OCI-LY1 (cell line): ENCODE measurements around the gene MCTP2.

Experiments
- H2AFZ ChIP-seq: fragments of 200-600 bp; sonication (generic), shearing (Covaris generic); 2 replicates; pipeline ENCODE4 v1.6.0; 2014; ENCODE audit warnings: antibody characterized with exemption, mild to moderate bottlenecking, low read length
- H3F3A ChIP-seq: fragments of 200-600 bp; sonication (generic), shearing (Covaris generic); 2 replicates; pipeline ENCODE4 v1.6.0; 2014; ENCODE audit warnings: mild to moderate bottlenecking, antibody characterized with exemption, low read length, moderate library complexity; ENCODE audit not compliant: insufficient read depth
- H3K27ac ChIP-seq: fragments of 200-600 bp; sonication (generic); 2 replicates; pipeline ENCODE4 v1.5.1; 2014; ENCODE audit warnings: low read length, mixed run types, mild to moderate bottlenecking, low read depth; ENCODE audit not compliant: poor library complexity, severe bottlenecking
- H3K27me3 ChIP-seq: fragments of 200-600 bp; sonication (generic); 2 replicates; pipeline ENCODE4 v1.6.0; 2014; ENCODE audit warnings: antibody characterized with exemption, mild to moderate bottlenecking, low read length, moderate library complexity; ENCODE audit not compliant: insufficient read depth
- H3K36me3 ChIP-seq: fragments of 200-600 bp; sonication (generic); 2 replicates; pipeline ENCODE4 v1.6.1; 2014; ENCODE audit warnings: mild to moderate bottlenecking, antibody characterized with exemption, low read length, moderate library complexity, mixed read lengths; ENCODE audit not compliant: insufficient read depth
- H3K4me1 ChIP-seq: fragments of 200-600 bp; sonication (generic); 2 replicates; pipeline ENCODE4 v1.5.1; 2014; ENCODE audit warnings: mild to moderate bottlenecking, low read length, moderate library complexity; ENCODE audit not compliant: insufficient read depth, severe bottlenecking
- H3K4me2 ChIP-seq: fragments of 200-600 bp; sonication (generic), shearing (Covaris generic); 2 replicates; pipeline ENCODE4 v1.6.1; 2014; ENCODE audit warnings: low read length
- H3K4me3 ChIP-seq: fragments of 200-600 bp; sonication (generic); 2 replicates; pipeline ENCODE4 v1.5.1; 2014; ENCODE audit warnings: low read length, low read depth, mild to moderate bottlenecking, mixed read lengths; ENCODE audit not compliant: poor library complexity, severe bottlenecking
- H3K79me2 ChIP-seq: fragments of 200-600 bp; shearing (Covaris generic); 2 replicates; pipeline ENCODE4 v1.6.1; 2016; ENCODE audit warnings: mixed run types, low read length, mixed read lengths; ENCODE audit not compliant: insufficient read depth
- H3K9ac ChIP-seq: fragments of 200-600 bp; sonication (generic), shearing (Covaris generic); 2 replicates; pipeline ENCODE4 v1.6.1; 2014; ENCODE audit warnings: mild to moderate bottlenecking, low read length, mixed read lengths
- H3K9me2 ChIP-seq: fragments of 200-600 bp; sonication (generic), shearing (Covaris generic); 2 replicates; pipeline ENCODE4 v1.6.1; 2014; ENCODE audit warnings: low read depth, mild to moderate bottlenecking, low read length, mixed read lengths
- H3K9me3 ChIP-seq: fragments of 200-600 bp; shearing (Covaris generic); 2 replicates; pipeline ENCODE4 v1.6.1; 2014; ENCODE audit warnings: low read length, mixed read lengths
- H4K20me1 ChIP-seq: fragments of 200-600 bp; sonication (generic), shearing (Covaris generic); 2 replicates; pipeline ENCODE4 v1.6.0; 2016; ENCODE audit warnings: mild to moderate bottlenecking, low read length; ENCODE audit not compliant: insufficient read depth
- EZH2 ChIP-seq: fragments of 200-600 bp; sonication (generic), shearing (Covaris generic); IDR thresholded peaks from 2 replicates; pipeline ENCODE4 v1.8.0; 2017; ENCODE audit warnings: borderline replicate concordance, mixed run types, mild to moderate bottlenecking, antibody characterized with exemption, low read length, moderate library complexity, mixed read lengths
- TF ChIP-seq, protein P1 (sequence below): fragments of 200-600 bp; sonication (generic), shearing (Covaris generic); IDR thresholded peaks from 2 replicates; pipeline ENCODE4 v1.5.1; 2017; ENCODE audit warnings: mild to moderate bottlenecking, antibody characterized with exemption, low read length, moderate library complexity, mixed read lengths

Gene MCTP2

DNA sequence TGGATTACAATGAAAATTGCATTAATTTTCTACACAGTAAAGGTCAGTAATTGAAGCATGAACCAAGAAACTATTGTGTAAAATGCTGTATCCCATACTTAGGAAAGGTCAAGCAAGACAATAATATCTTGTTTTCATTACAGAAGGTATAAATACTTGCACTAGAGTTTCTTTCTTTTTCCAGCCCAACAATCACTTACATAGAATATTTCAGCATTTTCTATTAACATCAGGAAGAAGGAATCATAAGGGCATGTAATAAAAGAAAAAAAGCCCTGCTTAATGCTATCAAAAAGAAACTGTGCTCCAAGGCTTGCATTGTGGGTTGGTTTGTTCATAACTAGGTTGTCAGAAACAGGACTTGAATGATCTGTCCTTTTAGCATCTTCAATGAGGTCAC, 215.1 kb downstream of the MCTP2 start:
- Histone ChIP-seq H3K9me3 (no peaks in the 10 kb centered on the region), H3K79me2 (no peaks in the 10 kb centered on the region), H2AFZ (no peak overlapping the region), H3K27me3 (no peaks in the 10 kb centered on the region), H3F3A (no peaks in the 10 kb centered on the region), H3K36me3 (peaks cover 18% of the 10 kb centered on the region; the same call in 1 of the 2 replicates), H3K4me3 (no peak overlapping the region), H3K9ac (no peak overlapping the region), H3K4me2 (no peak overlapping the region), H3K27ac (no peak overlapping the region), H4K20me1 (no peaks in the 10 kb centered on the region), H3K9me2 (no peaks in the 10 kb centered on the region), H3K4me1 (no peaks in the 10 kb centered on the region)
- TF ChIP-seq, protein P1, sequence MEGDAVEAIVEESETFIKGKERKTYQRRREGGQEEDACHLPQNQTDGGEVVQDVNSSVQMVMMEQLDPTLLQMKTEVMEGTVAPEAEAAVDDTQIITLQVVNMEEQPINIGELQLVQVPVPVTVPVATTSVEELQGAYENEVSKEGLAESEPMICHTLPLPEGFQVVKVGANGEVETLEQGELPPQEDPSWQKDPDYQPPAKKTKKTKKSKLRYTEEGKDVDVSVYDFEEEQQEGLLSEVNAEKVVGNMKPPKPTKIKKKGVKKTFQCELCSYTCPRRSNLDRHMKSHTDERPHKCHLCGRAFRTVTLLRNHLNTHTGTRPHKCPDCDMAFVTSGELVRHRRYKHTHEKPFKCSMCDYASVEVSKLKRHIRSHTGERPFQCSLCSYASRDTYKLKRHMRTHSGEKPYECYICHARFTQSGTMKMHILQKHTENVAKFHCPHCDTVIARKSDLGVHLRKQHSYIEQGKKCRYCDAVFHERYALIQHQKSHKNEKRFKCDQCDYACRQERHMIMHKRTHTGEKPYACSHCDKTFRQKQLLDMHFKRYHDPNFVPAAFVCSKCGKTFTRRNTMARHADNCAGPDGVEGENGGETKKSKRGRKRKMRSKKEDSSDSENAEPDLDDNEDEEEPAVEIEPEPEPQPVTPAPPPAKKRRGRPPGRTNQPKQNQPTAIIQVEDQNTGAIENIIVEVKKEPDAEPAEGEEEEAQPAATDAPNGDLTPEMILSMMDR = no peak
- TF ChIP-seq EZH2 = no peak

DNA sequence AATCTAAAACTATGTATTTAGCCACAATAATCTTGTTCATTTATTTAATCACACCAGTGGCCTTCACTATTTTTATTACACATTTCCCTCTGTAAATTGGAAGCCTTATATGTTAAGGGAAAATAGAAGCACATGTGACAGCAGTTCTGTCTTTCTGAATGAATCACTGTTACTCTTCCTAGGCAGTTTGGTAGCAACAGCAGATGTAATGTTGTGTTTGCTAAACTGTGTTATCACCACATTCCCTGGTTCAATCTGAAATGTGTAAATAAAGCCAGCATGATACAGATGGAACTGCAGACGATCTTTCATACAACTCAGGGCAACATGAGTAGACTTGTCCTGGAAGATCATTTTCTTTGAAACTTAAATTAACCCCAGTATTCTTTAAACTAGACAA, 220.1 kb downstream of the MCTP2 start:
- no peaks in the 10 kb centered on the region; the same call in 1 of the 2 replicates for H3K36me3 ChIP-seq
- H4K20me1 ChIP-seq = no peaks in the 10 kb centered on the region
- no peak overlapping the region for H3K4me3 ChIP-seq
- no peaks in the 10 kb centered on the region for H3K79me2 ChIP-seq
- no peak for TF ChIP-seq EZH2
- TF ChIP-seq, protein P1 = no peak
- no peaks in the 10 kb centered on the region for H3K9me3 ChIP-seq
- no peak overlapping the region for H2AFZ ChIP-seq
- no peaks in the 10 kb centered on the region for H3K27me3 ChIP-seq
- no peaks in the 10 kb centered on the region for H3K4me1 ChIP-seq
- no peak overlapping the region for H3K9ac ChIP-seq
- H3K4me2 ChIP-seq = no peak overlapping the region
- H3K9me2 ChIP-seq = no peaks in the 10 kb centered on the region
- H3F3A ChIP-seq = no peaks in the 10 kb centered on the region
- H3K27ac ChIP-seq = no peak overlapping the region

DNA sequence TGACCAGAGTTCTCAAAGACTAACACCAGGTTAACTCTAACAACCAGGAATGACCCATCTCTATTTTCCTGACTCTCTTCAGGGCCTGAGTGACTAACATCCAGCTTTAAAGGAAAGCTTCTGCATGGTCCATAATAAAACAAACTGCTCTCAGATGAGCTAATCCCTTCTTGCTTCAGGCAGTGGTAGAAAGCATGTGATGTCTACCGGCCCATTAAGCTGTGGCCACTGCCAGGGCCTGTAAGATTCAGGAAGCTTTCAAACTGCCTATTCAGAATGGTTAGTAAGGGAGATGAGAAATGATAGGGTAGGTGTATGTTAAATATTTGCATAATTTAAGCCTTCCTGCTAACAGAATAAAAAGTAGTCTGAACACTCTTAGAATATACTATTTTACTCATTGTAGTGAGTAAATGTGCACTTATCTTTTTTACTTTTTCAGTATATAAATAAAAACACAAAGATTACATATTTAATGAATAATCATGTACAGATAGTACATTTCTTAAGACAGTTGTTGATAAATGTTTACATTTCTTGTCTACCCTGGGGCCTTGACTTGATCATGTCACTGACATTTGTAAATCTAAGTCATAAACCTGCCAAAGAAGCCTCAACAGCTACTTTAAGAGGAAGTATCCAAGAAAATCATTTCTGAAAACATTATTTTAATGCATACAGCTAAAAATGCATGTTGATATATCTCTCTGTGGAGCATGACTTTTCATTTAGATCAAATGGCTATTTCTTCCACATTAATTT, 222.0 kb downstream of the MCTP2 start:
- peaks cover 16% of the 10 kb centered on the region; the same call in 1 of the 2 replicates for H3K36me3 ChIP-seq
- no peak overlapping the region for H3K27ac ChIP-seq
- H4K20me1 ChIP-seq = no peaks in the 10 kb centered on the region
- no peaks in the 10 kb centered on the region for H3K4me1 ChIP-seq
- H3K9me2 ChIP-seq = no peaks in the 10 kb centered on the region
- H3K27me3 ChIP-seq = no peaks in the 10 kb centered on the region
- H3K4me2 ChIP-seq = no peak overlapping the region
- no peaks in the 10 kb centered on the region for H3F3A ChIP-seq
- no peak overlapping the region for H3K4me3 ChIP-seq
- H3K9me3 ChIP-seq = no peaks in the 10 kb centered on the region
- TF ChIP-seq, protein P1 = no peak
- no peak for TF ChIP-seq EZH2
- H2AFZ ChIP-seq = no peak overlapping the region
- no peaks in the 10 kb centered on the region for H3K79me2 ChIP-seq
- no peak overlapping the region for H3K9ac ChIP-seq
